GM12891 (cell line): Measurements from ENCODE around the gene EDN1.

Source experiments
- POLR2A ChIP-seq: IDR thresholded peaks from 2 replicates; pipeline ENCODE4 v1.6.1; 2011; ENCODE audit warnings: low read depth, low read length, control low read depth
- POLR2AphosphoS5 ChIP-seq: IDR thresholded peaks from 2 replicates; pipeline ENCODE4 v1.6.1; 2011; ENCODE audit warnings: low read depth, low read length, control low read depth
- POU2F2 ChIP-seq: IDR thresholded peaks from 2 replicates; pipeline ENCODE4 v1.6.1; 2011; ENCODE audit warnings: low read depth, mild to moderate bottlenecking, control low read depth, low read length, moderate library complexity
- SPI1 ChIP-seq: IDR thresholded peaks from 2 replicates; pipeline ENCODE4 v1.6.1; 2011; ENCODE audit warnings: low read depth, low read length, control low read depth
- TAF1 ChIP-seq: IDR thresholded peaks from 2 replicates; pipeline ENCODE4 v1.6.1; 2011; ENCODE audit warnings: low read depth, low read length, control low read depth

DNA sequence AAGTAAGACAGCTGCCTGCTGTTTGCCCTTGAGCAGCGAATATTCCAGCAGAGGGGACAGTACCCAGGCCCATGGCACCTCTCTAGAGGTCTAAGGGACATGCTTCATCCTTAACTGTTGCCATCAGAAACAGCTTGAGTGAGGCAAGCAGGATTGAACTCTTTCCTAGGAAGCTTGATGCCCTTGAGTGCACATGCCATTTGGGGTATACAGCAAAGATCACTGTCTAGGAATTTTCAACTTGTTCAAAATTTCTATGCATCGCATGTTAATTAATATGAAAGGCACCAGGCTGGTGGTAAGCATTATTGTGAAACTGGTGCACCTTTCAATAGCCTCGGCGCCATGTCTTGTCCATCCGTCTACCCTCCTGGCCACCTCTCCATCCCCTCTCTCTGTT lies 54.1 kb downstream of the EDN1 start:
- TF ChIP-seq TAF1: no peak
- no peak for TF ChIP-seq POLR2A
- TF ChIP-seq POLR2AphosphoS5: no peak
- no peak for TF ChIP-seq SPI1
- TF ChIP-seq POU2F2: no peak
